GM12875 (cell line): ENCODE data around the gene CHP2.

Experiments used
- H3K4me3 ChIP-seq: one replicate; pipeline ENCODE4 v1.5.1; 2011; ENCODE audit warnings: low read depth, low read length, control low read depth
- TF ChIP-seq, protein P1 (sequence below): IDR thresholded peaks from 2 replicates; pipeline ENCODE4 v1.5.1; 2011; ENCODE audit warnings: low read depth, mild to moderate bottlenecking, control low read depth, inconsistent platforms, low read length, moderate library complexity, borderline replicate concordance; ENCODE audit not compliant: insufficient read depth

CHP2 gene

DNA sequence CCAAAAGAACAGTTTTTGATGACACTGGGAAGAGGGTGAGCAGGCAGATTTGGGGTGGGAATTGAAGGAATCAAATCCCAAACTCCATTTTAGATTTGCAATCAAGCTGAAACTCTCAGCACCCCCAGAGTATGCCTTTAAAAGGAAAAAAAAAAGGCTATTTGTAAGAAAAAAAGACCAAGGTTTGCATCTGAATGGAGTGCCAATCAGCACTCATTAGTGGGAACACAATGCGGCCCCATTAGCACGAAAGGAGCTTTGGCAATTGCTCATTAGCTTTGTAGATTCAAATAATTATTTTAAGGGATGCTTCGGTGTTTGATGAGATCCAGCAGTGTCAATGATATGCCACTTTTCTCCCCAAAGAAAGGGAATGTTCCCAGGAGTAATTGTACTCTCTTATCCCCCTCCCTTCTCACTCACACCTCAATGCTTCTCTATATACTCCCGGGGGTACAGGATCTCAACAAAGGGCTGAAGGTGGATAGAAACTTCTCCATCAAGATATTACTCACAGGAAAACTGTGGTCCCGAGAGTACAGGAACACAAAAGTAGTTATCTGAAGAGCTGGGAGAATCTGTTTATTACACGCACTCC lies 32.2 kb downstream of the CHP2 start:
- no peak overlapping the region for H3K4me3 ChIP-seq
- TF ChIP-seq, protein P1, sequence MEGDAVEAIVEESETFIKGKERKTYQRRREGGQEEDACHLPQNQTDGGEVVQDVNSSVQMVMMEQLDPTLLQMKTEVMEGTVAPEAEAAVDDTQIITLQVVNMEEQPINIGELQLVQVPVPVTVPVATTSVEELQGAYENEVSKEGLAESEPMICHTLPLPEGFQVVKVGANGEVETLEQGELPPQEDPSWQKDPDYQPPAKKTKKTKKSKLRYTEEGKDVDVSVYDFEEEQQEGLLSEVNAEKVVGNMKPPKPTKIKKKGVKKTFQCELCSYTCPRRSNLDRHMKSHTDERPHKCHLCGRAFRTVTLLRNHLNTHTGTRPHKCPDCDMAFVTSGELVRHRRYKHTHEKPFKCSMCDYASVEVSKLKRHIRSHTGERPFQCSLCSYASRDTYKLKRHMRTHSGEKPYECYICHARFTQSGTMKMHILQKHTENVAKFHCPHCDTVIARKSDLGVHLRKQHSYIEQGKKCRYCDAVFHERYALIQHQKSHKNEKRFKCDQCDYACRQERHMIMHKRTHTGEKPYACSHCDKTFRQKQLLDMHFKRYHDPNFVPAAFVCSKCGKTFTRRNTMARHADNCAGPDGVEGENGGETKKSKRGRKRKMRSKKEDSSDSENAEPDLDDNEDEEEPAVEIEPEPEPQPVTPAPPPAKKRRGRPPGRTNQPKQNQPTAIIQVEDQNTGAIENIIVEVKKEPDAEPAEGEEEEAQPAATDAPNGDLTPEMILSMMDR, result no peak

DNA sequence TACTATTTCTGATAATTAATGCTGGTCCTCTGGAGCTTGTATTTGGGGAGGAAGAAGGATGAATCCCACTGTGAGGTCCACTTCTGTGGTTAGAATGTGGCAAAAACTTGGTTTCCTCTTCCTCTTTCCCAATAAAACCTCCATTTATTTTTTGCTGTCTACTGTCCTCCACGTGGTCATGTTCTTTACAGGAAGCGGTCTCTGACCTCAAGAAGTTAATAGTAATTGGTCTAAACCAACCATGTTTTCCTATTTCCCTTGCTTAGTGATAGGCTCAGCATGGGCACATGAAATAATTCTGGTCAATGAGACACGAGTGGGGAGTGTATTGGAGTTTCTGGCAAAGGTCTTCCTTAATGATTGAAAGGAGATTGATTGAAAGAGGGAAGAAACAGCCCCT lies 33.9 kb downstream of the CHP2 start:
- TF ChIP-seq, protein P1, result no peak
- H3K4me3 ChIP-seq, result no peak overlapping the region

DNA sequence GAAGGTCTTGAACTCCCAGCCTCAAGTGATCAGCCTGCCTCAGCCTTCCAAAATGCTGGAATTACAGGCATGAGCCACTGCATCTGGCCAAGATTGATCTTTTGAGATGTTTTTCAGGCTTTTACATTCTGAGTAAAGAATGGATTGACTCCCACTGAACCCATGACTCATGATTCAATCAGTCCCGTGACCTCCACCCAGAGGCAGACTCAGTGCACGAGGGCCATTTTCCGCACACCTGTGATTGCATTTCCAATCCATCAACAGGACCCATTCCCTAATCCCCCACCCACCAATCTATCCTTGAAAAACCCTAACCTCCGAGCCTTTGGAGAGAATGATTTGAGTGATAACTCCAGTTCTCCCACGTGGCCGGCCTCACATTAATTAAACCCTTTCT lies 40.6 kb downstream of the CHP2 start:
- TF ChIP-seq, protein P1, result no peak
- no peak overlapping the region for H3K4me3 ChIP-seq

DNA sequence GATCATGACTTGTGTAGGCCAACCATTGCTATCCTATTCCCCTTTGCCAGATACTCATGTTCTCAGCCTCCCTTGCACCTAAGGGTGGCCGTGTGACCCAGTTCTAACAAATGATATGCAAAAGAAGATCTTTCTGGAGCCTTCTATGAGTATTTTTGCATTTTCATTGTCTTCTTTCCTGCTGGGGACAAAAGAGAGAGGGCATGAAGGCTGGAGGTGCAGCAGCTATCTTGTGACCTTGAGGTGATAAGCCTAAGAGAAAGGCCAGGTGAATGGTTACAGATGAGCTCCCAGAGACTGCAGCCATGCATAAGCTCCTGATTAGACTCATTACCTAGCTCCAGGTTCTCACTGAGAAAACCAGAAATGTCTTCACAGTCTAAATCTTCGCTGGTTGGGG lies 42.1 kb downstream of the CHP2 start:
- H3K4me3 ChIP-seq, result no peak overlapping the region
- TF ChIP-seq, protein P1, result no peak

DNA sequence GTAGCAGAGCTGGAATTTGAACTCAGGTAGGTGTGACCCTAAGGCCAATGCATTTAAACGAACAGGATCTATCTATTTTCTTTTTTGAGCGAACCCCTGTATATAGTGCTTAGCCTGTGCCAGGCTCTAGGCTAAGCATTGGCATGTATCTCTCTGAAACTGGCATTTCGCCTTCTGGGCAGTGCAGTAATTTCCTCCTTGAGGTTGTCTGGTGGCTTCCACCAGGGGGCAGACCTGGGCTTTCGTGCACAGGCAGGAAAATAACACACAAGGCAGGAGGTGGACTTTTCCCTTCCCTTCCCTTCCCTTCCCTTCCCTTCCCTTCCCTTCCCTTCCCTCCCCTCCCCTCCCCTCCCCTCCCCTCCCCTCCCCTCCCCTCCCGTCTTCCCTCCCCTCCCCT lies 46.6 kb downstream of the CHP2 start:
- TF ChIP-seq, protein P1, result peak; percentile 79
- no peak overlapping the region for H3K4me3 ChIP-seq

DNA sequence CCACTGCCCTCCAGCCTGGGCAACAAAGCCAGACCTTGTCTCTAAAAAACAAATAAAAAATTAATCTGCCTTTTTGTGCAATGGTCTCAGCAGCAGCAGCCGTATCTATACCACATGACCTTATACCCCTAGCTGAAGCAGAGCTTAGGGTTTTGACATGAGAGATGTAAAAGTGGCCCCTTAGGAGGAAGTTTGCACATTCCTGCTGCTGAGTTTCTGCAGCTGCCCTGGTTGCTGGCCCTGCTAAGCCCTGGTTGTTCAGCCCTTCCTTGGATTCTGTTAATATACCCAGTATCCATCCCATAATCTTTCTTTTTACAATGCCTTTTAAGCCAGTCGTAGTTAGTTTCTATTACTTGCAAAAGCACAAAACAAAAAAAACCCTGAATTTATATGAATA lies 48.0 kb downstream of the CHP2 start:
- TF ChIP-seq, protein P1, result no peak
- H3K4me3 ChIP-seq, result no peak overlapping the region

DNA sequence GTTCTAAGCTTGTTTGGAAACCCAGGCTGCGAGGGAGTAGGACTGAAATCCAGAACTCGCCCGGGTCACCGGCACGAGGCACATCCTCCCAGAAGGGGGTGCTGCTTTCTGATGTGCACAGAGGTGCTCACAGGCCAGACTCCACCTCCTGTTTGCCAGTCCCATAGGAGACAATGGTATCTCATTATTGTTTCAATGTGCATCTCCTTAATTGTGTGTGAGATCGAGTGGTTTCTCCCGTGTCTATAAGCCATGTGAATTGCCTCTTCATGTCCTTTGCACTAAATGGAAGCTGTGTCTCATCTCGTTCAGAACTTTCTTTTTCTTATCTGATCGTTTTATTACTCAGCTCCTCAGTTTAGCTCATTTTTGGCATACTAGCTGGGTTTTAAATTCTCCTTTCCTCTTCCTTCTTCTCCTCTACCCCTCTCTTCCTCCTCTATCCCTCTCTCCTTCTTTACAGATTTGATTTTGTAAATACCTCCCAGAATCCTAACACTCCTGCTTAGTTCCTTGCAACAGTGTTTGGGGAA lies 48.8 kb downstream of the CHP2 start:
- TF ChIP-seq, protein P1, result peak; percentile 82
- H3K4me3 ChIP-seq, result no peak overlapping the region
